Fibroblast of the aortic adventitia (primary cell): Measurements from ENCODE around the gene MMP24OS. TPM values are rescaled to one million over a fixed set of nuclear protein-coding genes. Genes with fewer than 3 reads are reported as not detected.
A peak's percentile ranks its signal among the peaks of the same experiment; 100 is the strongest.

Source experiments
- DNase-seq: peaks from one replicate; pipeline ENCODE4 v3.0.0-alpha.2; 2010; ENCODE audit warnings: low read depth
- H3K4me3 ChIP-seq: 2 replicates; pipeline ENCODE4 v1.5.1; 2011; ENCODE audit warnings: low read depth, mild to moderate bottlenecking, control low read depth, low read length, moderate library complexity
- CTCF ChIP-seq: IDR thresholded peaks from 2 replicates; pipeline ENCODE4 v1.5.1; 2011; ENCODE audit warnings: mild to moderate bottlenecking, low read length, control low read depth, inconsistent platforms; ENCODE audit not compliant: insufficient read depth
- total RNA-seq: library from RNA; depleted of rRNA; stranded (reverse); fragments of >200 nt; gene quantifications from 2 replicates; pipeline ENCODE4 v1.2.3, GENCODE V29; 2012; ENCODE audit warnings: low replicate concordance

The MMP24OS gene
- total RNA-seq, 1 donor = 28.7 TPM

GRCh38 chr20:35246723-35247122, 31.2 kb downstream of the MMP24OS start:
- no peak for TF ChIP-seq CTCF
- no peak overlapping the region for H3K4me3 ChIP-seq
- no peak for DNase-seq

DNA sequence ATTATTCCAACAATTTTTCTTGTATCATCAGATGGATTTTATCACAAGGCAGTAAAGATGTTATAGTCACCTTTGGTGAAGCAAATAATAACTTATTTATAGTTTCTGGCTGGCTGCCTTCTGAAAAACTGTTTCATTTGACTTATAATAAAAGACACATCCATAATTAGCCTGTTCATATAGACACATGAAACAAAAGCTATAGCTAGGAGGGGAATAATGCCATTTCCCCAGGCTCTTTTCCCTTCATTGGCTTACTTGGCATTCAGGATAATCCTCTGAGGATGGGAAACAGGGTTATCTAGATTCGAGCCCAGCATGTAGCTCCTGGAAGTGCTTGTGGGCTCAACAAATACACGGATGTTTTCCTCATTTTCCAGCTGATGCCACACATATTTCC, 33.9 kb downstream of the MMP24OS start:
- TF ChIP-seq CTCF = no peak
- no peak for DNase-seq
- no peak overlapping the region for H3K4me3 ChIP-seq

DNA sequence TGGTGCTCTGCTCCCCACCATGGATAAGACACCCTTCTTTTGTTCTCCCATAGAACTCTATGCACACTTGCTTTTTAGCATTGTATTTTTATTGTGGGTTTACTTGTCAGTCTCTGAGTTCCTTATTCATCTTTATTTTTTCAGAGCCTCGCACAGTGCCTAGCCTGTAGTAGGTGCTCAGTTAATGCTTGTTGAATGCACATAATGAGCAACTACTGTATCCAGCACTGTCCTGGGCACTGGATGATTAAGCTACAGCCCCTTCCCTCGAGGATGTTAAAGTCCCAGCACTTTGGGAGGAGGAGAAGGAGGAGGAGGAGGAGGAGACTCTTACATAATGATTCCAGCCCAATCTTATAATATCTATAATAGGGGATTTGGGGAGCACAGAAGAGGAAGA, 34.6 kb downstream of the MMP24OS start:
- H3K4me3 ChIP-seq = no peak overlapping the region
- no peak for DNase-seq
- TF ChIP-seq CTCF = no peak

- H3K4me3 ChIP-seq = no peak overlapping the region
- no peak for DNase-seq
- no peak for TF ChIP-seq CTCF
These were observed 37.1 kb downstream of the MMP24OS start for GRCh38 chr20:35240811-35241293.

DNA sequence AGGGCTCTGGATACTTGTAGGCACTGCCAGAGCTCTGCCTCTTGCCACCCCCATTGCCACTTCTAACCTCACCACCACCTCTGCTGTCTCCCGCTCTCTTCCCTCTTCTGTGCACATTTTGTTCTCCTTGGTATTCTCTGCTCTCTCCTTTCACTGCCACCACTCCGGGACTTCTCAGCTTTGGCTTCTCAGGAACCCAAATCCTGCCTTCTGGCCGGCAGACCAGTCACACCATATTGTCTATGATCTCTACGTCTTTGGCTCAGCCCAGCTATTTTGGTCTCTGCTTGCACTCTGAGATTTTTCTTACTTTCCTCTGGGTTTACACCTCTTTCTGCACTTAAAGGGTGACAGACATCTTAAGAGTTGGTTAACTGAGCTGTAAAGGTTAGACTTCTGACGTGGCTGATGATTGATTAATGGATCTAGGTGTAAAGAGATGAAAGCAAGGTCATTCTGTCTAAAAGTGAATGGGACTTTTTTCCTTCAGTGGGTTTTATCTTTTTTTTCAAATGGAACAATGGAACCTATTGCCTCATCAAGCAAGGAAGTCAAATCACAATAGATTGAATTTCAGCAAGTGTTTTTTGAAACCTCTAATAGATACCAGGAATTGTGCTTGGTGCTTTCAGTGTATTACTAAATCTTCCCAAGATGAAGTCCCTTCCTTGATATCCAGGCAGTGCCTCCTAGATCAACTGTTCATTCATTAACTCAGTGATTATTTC, 37.7 kb downstream of the MMP24OS start:
- DNase-seq = peak; percentile 22
- TF ChIP-seq CTCF = no peak

GRCh38 chr20:35238735-35239134, 39.2 kb downstream of the MMP24OS start:
- no peak for TF ChIP-seq CTCF
- no peak overlapping the region for H3K4me3 ChIP-seq
- DNase-seq = no peak

More for the DNA sequence above, 37.7 kb downstream of the MMP24OS start:
- no peak overlapping the region for H3K4me3 ChIP-seq

DNA sequence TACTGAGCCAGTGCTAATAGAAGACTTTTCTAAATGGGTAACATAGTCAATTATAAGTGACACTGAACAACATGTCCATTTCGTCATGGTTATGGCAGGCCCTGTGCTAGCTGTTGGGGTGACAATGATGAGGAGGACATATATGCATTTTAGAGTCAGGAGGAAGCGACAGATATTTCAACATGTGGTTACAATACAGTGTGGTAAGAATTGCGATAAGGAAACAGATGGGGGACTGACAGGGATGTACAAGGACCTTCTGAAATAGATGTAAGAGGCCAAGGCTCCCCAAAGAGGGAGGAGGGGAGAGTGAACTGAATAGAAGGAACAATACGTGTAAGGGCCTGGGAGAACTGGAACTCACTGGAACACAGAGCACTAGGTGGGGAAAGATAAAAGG, 39.8 kb downstream of the MMP24OS start:
- DNase-seq = no peak
- no peak for TF ChIP-seq CTCF
- H3K4me3 ChIP-seq = no peak overlapping the region
